ENCODE measurements around the gene FAM53B.

FAM53B gene

GRCh38 chr10:124742413-124743190 is 1.6 kb downstream of the FAM53B start:
- no peak for DNase-seq (ENCODE audit: low read depth, low spot score)

- no peak for DNase-seq (ENCODE audit: low read depth, low spot score)
Observed at GRCh38 chr10:124741922-124742412, 2.2 kb downstream of the FAM53B start.

GRCh38 chr10:124741281-124741921 is 2.8 kb downstream of the FAM53B start:
- DNase-seq (ENCODE audit: low read depth, low spot score) = no peak

- DNase-seq (ENCODE audit: low read depth, low spot score) = no peak
Observed at GRCh38 chr10:124740369-124741280, 3.6 kb downstream of the FAM53B start.

- no peak for DNase-seq (ENCODE audit: low read depth, low spot score)
Observed at GRCh38 chr10:124739986-124740368, 4.2 kb downstream of the FAM53B start.

GRCh38 chr10:124739119-124739921 is 4.9 kb downstream of the FAM53B start:
- no peak for DNase-seq (ENCODE audit: low read depth, low spot score)

GRCh38 chr10:124738441-124738840 is 5.7 kb downstream of the FAM53B start:
- no peak for DNase-seq (ENCODE audit: low read depth, low spot score)

GRCh38 chr10:124737708-124738107 is 6.5 kb downstream of the FAM53B start:
- no peak for DNase-seq (ENCODE audit: low read depth, low spot score)

GRCh38 chr10:124737221-124737620 is 7.0 kb downstream of the FAM53B start:
- no peak for DNase-seq (ENCODE audit: low read depth, low spot score)

GRCh38 chr10:124736491-124737136 is 7.6 kb downstream of the FAM53B start:
- no peak for DNase-seq (ENCODE audit: low read depth, low spot score)

GRCh38 chr10:124735491-124736286 is 8.5 kb downstream of the FAM53B start:
- no peak for DNase-seq (ENCODE audit: low read depth, low spot score)

- no peak for DNase-seq (ENCODE audit: low read depth, low spot score)
Observed at GRCh38 chr10:124734311-124735166, 9.6 kb downstream of the FAM53B start.

GRCh38 chr10:124733571-124734245 is 10.5 kb downstream of the FAM53B start:
- DNase-seq (ENCODE audit: low read depth, low spot score) = no peak

- no peak for DNase-seq (ENCODE audit: low read depth, low spot score)
Observed at GRCh38 chr10:124732931-124733570, 11.1 kb downstream of the FAM53B start.

GRCh38 chr10:124731551-124731950 is 12.6 kb downstream of the FAM53B start:
- DNase-seq (ENCODE audit: low read depth, low spot score) = no peak

GRCh38 chr10:124730790-124731189 is 13.4 kb downstream of the FAM53B start:
- DNase-seq (ENCODE audit: low read depth, low spot score) = no peak

GRCh38 chr10:124728830-124729661 is 15.1 kb downstream of the FAM53B start:
- DNase-seq (ENCODE audit: low read depth, low spot score) = no peak
